HL-60 (cell line): Measurements from ENCODE around the gene EFCAB6.

Source experiments
- POLR2AphosphoS5 ChIP-seq: IDR thresholded peaks from 2 replicates; pipeline ENCODE4 v1.6.1; 2012; ENCODE audit warnings: low read depth
- TF ChIP-seq, protein P1 (sequence below): IDR thresholded peaks from one replicate; pipeline ENCODE4 v1.5.1; 2011; ENCODE audit warnings: low read length, control low read depth, inconsistent platforms; ENCODE audit not compliant: insufficient read depth

DNA sequence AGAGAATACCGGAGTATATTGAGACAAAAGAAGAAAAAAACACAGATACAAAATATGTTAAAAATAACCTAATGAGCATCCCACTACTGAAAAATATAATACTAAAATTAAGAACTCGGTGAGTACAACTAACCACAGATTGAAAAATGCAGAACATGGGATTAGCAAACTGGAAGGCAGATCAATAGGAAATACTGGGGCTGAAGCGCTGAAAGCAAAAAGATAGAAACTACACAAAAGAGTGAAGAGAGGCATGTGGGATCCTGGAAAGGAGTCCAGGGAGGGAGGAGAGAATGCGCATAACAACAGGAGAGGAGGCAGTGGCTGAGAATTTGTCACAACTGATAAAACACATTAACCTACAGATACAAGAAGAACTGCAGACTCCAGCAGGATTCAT is 159.3 kb downstream of the EFCAB6 start:
- TF ChIP-seq POLR2AphosphoS5 = no peak
- TF ChIP-seq, protein P1, sequence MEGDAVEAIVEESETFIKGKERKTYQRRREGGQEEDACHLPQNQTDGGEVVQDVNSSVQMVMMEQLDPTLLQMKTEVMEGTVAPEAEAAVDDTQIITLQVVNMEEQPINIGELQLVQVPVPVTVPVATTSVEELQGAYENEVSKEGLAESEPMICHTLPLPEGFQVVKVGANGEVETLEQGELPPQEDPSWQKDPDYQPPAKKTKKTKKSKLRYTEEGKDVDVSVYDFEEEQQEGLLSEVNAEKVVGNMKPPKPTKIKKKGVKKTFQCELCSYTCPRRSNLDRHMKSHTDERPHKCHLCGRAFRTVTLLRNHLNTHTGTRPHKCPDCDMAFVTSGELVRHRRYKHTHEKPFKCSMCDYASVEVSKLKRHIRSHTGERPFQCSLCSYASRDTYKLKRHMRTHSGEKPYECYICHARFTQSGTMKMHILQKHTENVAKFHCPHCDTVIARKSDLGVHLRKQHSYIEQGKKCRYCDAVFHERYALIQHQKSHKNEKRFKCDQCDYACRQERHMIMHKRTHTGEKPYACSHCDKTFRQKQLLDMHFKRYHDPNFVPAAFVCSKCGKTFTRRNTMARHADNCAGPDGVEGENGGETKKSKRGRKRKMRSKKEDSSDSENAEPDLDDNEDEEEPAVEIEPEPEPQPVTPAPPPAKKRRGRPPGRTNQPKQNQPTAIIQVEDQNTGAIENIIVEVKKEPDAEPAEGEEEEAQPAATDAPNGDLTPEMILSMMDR = no peak
